ENCODE data around the gene RGS12.

GRCh38 chr4:3294401-3295241 lies 1.8 kb downstream of the RGS12 start:
- TF ChIP-seq EZH2 (IDR thresholded peaks at IDR 0.05; ENCODE audit: borderline replicate concordance, low read depth, low read length, poor library complexity, severe bottlenecking) (no peak), CTCF (conservative IDR thresholded peaks at IDR 0.05; ENCODE audit: low read depth, low read length) (no peak)

Data from A673 (cell line).